ENCODE results near the gene SRD5A1. TPM values are rescaled to one million over a fixed set of nuclear protein-coding genes. Genes with fewer than 3 reads are reported as not detected.

Gene SRD5A1
- total RNA-seq, 1 experiment from 2014 or later = 24.7 TPM

DNA sequence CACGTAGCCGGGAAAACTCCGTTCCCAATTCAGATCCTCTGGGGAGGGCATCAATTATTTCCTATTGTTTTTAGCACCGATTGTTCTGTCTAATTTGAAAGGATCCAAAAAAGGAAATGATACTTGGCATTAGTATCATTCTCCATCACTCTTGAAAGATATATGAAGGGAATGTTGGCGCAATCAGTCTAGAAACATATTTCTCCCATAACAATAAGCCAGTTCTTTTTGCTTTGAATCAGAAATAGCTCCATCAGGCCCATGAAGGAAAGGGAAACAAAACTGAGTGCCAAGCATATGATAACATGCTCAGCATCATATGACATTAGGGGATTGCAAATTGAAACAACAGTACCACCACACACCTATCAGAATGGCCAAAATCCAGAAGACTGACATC, 39.8 kb downstream of the SRD5A1 start:
- ChIA-PET CTCF (no interaction called here), POLR2A (no interaction called here), RAD21 (ENCODE audit: low non-redundant PET in 1 of 2, low total read pairs in 2 of 2, uncharacterized antibody in 2 of 2, unreplicated experiment in 2 of 2) (no interaction called here)
- Histone ChIP-seq H3K79me2 (ENCODE audit: insufficient read depth, low read length) (no peaks in the 10 kb centered on the region), H4K20me1 (ENCODE audit: insufficient read depth) (no peaks in the 10 kb centered on the region), H3K9ac (ENCODE audit: low read length) (no peak overlapping the region), H3K4me3 (replicated peaks in 1 of 2; ENCODE audit: low read depth in 1 of 2, low read length in 2 of 2) (no peak overlapping the region), H3K4me1 (ENCODE audit: control insufficient read depth in 1 of 2, insufficient read depth in 2 of 2, low read length in 2 of 2) (peaks cover 0 to 13% of the 10 kb centered on the region in 2 experiments; a peak in 2 of 4 replicates), H3K9me3 (ENCODE audit: control insufficient read depth in 1 of 2, insufficient read depth in 1 of 2, low read depth in 1 of 2, low read length in 2 of 2) (no peaks in the 10 kb centered on the region), H3K36me3 (ENCODE audit: control insufficient read depth in 1 of 2, insufficient read depth in 2 of 2, low read length in 2 of 2) (peaks cover 0 to 13% of the 10 kb centered on the region in 2 experiments; a peak in 1 of 4 replicates), H2AFZ (ENCODE audit: low read depth, low read length, poor library complexity, severe bottlenecking) (no peak overlapping the region), H3K27ac (ENCODE audit: low read depth, low read length) (no peak overlapping the region), H3K4me2 (ENCODE audit: low read length) (no peak overlapping the region), H3K27me3 (ENCODE audit: insufficient read depth, low read length) (no peaks in the 10 kb centered on the region), H3K9me2 (ENCODE audit: insufficient read depth) (no peaks in the 10 kb centered on the region)
- intact Hi-C loops (cut with micrococcal nuclease) = no loop called here
- no TSS peak for BruUV-seq (replicated peaks)
- no peak for DNase-seq (ENCODE audit: low read depth, low spot score)
- no peak for ATAC-seq
- TF ChIP-seq FOSL1 (IDR thresholded peaks at IDR 0.05; ENCODE audit: low read depth) (no peak), YY1 (IDR thresholded peaks at IDR 0.05; ENCODE audit: extremely low read depth, insufficient replicate concordance, low read depth, low read length) (no peak), EGR1 (IDR thresholded peaks at IDR 0.05; ENCODE audit: low read depth) (no peak), ELF1 (IDR thresholded peaks at IDR 0.05; ENCODE audit: borderline replicate concordance, low read depth) (no peak), TCF7L2 (IDR thresholded peaks at IDR 0.05; ENCODE audit: borderline replicate concordance, extremely low read depth, insufficient read depth, insufficient read length) (no peak), SP1 (IDR thresholded peaks at IDR 0.05; ENCODE audit: low read depth) (no peak), ZNF274 (IDR thresholded peaks at IDR 0.05; ENCODE audit: low read depth, low read length) (no peak), EZH2phosphoT487 (IDR thresholded peaks at IDR 0.05; ENCODE audit: borderline replicate concordance) (no peak), SRF (IDR thresholded peaks at IDR 0.05; ENCODE audit: low read depth) (no peak), POLR2A (IDR thresholded peaks at IDR 0.05; ENCODE audit: borderline replicate concordance, extremely low read depth, insufficient read depth, insufficient read length) (no peak), EZH2 (IDR thresholded peaks at IDR 0.05) (no peak), CEBPB (IDR thresholded peaks at IDR 0.05; ENCODE audit: low read depth) (no peak), SIN3A (IDR thresholded peaks at IDR 0.05; ENCODE audit: low read depth) (no peak), ZFX (IDR thresholded peaks at IDR 0.05) (no peak), JUND (IDR thresholded peaks at IDR 0.05) (no peak)
- TF ChIP-seq, protein P1, sequence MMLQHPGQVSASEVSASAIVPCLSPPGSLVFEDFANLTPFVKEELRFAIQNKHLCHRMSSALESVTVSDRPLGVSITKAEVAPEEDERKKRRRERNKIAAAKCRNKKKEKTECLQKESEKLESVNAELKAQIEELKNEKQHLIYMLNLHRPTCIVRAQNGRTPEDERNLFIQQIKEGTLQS (IDR thresholded peaks at IDR 0.05) = no peak
- TF ChIP-seq, protein P2, sequence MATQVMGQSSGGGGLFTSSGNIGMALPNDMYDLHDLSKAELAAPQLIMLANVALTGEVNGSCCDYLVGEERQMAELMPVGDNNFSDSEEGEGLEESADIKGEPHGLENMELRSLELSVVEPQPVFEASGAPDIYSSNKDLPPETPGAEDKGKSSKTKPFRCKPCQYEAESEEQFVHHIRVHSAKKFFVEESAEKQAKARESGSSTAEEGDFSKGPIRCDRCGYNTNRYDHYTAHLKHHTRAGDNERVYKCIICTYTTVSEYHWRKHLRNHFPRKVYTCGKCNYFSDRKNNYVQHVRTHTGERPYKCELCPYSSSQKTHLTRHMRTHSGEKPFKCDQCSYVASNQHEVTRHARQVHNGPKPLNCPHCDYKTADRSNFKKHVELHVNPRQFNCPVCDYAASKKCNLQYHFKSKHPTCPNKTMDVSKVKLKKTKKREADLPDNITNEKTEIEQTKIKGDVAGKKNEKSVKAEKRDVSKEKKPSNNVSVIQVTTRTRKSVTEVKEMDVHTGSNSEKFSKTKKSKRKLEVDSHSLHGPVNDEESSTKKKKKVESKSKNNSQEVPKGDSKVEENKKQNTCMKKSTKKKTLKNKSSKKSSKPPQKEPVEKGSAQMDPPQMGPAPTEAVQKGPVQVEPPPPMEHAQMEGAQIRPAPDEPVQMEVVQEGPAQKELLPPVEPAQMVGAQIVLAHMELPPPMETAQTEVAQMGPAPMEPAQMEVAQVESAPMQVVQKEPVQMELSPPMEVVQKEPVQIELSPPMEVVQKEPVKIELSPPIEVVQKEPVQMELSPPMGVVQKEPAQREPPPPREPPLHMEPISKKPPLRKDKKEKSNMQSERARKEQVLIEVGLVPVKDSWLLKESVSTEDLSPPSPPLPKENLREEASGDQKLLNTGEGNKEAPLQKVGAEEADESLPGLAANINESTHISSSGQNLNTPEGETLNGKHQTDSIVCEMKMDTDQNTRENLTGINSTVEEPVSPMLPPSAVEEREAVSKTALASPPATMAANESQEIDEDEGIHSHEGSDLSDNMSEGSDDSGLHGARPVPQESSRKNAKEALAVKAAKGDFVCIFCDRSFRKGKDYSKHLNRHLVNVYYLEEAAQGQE (IDR thresholded peaks at IDR 0.05; ENCODE audit: low read depth) = no peak
- TF ChIP-seq, protein P3, sequence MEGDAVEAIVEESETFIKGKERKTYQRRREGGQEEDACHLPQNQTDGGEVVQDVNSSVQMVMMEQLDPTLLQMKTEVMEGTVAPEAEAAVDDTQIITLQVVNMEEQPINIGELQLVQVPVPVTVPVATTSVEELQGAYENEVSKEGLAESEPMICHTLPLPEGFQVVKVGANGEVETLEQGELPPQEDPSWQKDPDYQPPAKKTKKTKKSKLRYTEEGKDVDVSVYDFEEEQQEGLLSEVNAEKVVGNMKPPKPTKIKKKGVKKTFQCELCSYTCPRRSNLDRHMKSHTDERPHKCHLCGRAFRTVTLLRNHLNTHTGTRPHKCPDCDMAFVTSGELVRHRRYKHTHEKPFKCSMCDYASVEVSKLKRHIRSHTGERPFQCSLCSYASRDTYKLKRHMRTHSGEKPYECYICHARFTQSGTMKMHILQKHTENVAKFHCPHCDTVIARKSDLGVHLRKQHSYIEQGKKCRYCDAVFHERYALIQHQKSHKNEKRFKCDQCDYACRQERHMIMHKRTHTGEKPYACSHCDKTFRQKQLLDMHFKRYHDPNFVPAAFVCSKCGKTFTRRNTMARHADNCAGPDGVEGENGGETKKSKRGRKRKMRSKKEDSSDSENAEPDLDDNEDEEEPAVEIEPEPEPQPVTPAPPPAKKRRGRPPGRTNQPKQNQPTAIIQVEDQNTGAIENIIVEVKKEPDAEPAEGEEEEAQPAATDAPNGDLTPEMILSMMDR (IDR thresholded peaks at IDR 0.05 in 2 of 3, conservative IDR thresholded peaks at IDR 0.05 in 1 of 3; ENCODE audit: borderline replicate concordance in 1 of 3, insufficient read depth in 1 of 3, low read depth in 2 of 3, low read length in 2 of 3) = no peak
- TF ChIP-seq, protein P4, sequence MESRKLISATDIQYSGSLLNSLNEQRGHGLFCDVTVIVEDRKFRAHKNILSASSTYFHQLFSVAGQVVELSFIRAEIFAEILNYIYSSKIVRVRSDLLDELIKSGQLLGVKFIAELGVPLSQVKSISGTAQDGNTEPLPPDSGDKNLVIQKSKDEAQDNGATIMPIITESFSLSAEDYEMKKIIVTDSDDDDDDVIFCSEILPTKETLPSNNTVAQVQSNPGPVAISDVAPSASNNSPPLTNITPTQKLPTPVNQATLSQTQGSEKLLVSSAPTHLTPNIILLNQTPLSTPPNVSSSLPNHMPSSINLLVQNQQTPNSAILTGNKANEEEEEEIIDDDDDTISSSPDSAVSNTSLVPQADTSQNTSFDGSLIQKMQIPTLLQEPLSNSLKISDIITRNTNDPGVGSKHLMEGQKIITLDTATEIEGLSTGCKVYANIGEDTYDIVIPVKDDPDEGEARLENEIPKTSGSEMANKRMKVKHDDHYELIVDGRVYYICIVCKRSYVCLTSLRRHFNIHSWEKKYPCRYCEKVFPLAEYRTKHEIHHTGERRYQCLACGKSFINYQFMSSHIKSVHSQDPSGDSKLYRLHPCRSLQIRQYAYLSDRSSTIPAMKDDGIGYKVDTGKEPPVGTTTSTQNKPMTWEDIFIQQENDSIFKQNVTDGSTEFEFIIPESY (IDR thresholded peaks at IDR 0.05; ENCODE audit: extremely low read depth, insufficient replicate concordance, low read length) = no peak
- TF ChIP-seq, protein P5, sequence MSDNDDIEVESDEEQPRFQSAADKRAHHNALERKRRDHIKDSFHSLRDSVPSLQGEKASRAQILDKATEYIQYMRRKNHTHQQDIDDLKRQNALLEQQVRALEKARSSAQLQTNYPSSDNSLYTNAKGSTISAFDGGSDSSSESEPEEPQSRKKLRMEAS (IDR thresholded peaks at IDR 0.05) = no peak

All from HCT116 (cell line).